ENCODE measurements around the gene DCAF8.
A peak's percentile ranks its signal among the peaks of the same experiment; 100 is the strongest.

Gene DCAF8

DNA sequence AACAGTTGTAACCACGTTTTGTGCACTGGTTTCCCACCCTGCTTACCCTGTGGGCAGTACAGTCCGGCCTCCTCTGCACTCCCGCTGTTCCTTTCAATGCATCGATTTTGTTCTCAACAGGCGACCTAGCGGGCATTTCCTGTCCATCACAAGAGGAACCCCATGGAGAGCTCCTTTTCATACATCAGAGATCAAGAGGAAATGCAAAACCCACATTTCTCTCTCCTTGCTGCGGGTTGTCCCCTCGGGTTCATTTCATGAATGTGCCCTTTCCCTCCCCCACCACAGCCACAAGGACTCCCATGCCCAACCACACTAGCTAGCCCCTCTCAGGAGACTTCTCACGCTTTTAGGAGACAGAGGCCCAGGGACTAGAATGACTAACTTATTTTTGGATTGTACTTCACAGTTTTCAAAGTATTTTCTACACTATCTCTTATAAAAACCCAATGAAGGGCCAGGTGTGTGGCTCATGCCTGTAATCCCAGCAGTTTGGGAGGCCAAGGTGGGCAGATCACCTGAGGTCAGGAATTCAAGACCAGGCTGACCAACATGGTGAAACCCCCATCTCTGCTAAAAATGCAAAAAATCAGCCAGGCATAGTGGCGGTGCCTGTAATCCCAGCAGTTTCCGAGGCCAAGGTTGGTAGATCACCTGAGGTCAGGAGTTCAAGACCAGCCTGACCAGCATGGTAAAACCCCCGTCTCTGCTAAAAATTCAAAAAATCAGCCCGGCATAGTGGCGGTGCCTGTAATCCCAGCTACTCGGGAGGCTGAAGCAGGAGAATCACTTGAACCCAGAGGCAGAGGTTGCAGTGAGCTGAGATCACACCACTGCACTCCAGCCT lies 92.6 kb downstream of the DCAF8 start:
- peak; percentile 83 for DNase-seq (ENCODE audit: low spot score)

DNA sequence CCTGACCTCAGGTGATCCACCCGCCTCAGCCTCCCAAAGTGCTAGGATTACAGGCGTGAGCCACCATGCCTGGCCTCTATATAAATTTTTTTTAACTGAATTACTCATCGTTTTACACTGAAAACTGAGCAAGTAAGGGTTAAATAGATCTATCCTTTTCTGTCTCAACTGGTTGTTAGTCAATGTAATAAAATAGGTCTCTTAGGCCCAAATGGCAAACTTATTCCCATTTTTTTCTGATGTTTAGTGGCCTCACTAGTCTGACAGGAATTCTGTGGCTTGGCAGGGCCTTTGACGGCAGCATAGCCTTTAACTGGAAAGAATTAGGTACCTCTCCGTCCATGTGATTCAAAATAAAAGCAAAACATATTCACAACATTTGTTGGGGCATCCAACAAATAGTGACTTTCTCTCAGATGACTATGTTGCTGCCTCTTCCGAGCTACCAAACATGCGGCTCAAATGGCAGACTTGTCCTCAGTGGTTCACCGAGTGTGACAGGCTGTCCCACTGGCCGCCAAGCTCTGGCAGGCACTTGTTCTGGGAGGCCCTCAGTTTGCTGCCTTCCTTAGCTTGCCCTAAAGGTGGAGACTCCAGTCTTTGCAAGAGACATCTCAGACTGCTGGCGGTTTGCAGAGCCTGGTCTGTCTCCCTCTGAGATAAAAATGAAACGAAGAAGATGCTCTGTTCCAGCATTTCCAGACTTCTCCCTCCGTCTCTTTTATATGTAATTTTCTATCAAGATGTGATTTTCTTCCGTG lies 93.6 kb downstream of the DCAF8 start:
- DNase-seq (ENCODE audit: low spot score), result peak; percentile 59

- DNase-seq (ENCODE audit: low spot score), result no peak
Measured at GRCh38 chr1:160168016-160168415, 94.3 kb downstream of the DCAF8 start.

GRCh38 chr1:160167580-160167979 lies 94.8 kb downstream of the DCAF8 start:
- DNase-seq (ENCODE audit: low spot score), result no peak

- no peak for DNase-seq (ENCODE audit: low spot score)
Measured at GRCh38 chr1:160167056-160167455, 95.3 kb downstream of the DCAF8 start.

DNA sequence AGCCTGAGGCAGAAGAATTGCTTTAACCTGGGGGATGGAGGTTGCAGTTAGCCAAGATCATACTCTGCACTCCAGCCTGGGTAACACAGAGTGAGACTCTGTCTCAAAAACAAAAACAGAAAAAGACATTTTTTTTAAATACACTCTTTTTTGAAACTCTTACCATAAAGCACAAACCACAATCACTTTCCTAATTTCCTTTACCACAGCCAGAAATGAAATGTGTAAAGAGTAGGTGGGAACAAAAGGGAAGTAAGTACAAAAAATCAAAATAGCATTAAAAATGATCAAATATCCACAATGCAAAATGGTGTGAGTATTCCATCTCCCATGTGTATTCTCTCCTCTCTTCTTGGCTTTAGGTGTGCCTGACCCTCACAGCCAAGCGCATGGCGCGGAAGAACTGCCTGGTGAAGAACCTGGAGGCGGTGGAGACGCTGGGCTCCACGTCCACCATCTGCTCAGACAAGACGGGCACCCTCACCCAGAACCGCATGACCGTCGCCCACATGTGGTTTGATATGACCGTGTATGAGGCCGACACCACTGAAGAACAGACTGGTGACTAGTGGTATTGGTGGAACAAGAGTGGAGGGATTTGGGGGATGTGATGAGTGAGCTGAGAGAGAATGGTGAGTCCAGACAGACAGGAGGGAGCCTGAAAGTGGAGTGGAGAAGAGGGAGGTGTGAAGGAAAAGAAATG lies 96.0 kb downstream of the DCAF8 start:
- DNase-seq (ENCODE audit: low spot score), result no peak

Measured in iPS-NIHi11 (cell line).